NB4 (cell line): ENCODE results near the gene RAC2.

ENCODE experiments used
- CTCF ChIP-seq: IDR thresholded peaks from one replicate; pipeline ENCODE4 v1.5.1; 2012; ENCODE audit warnings: low read depth, low read length
- MYC ChIP-seq: IDR thresholded peaks from 2 replicates; pipeline ENCODE4 v1.6.1; 2011; ENCODE audit warnings: low read depth, low read length
- POLR2A ChIP-seq: IDR thresholded peaks from 2 replicates; pipeline ENCODE4 v1.6.1; 2011; ENCODE audit warnings: mild to moderate bottlenecking; ENCODE audit not compliant: insufficient read length; ENCODE audit errors: extremely low read depth

GRCh38 chr22:37229805-37230672 is 14.0 kb downstream of the RAC2 start:
- TF ChIP-seq MYC, result peak; percentile 43; the same call in 1 of the 2 replicates
- TF ChIP-seq CTCF, result no peak
- no peak for TF ChIP-seq POLR2A
